HepG2 (cell line): ENCODE measurements around the gene SRD5A3. TPM values are rescaled to one million over a fixed set of nuclear protein-coding genes. Genes with fewer than 3 reads are reported as not detected.

ENCODE experiments used
- AHR ChIP-seq: IDR thresholded peaks from 2 replicates; pipeline ENCODE4 v1.6.1; 2018; ENCODE audit warnings: missing genetic modification reagents, missing compliant biosample characterization
- BRF2 ChIP-seq: sonication (generic); formaldehyde crosslinking; IDR thresholded peaks from 2 replicates; pipeline ENCODE4 v1.8.1; 2022; ENCODE audit warnings: mild to moderate bottlenecking, missing genetic modification reagents
- MAFG ChIP-seq: sonication (generic); formaldehyde crosslinking; IDR thresholded peaks from 2 replicates; pipeline ENCODE4 v1.5.1; 2020; ENCODE audit warnings: mild to moderate bottlenecking, missing genetic modification reagents
- PAX8 ChIP-seq: sonication (generic); formaldehyde crosslinking; IDR thresholded peaks from 2 replicates; pipeline ENCODE4 v1.8.0; 2022; ENCODE audit warnings: mild to moderate bottlenecking, missing genetic modification reagents, borderline replicate concordance
- POGK ChIP-seq: sonication (generic); formaldehyde crosslinking; conservative IDR thresholded peaks from 2 replicates; pipeline ENCODE4 v1.8.0; 2022; ENCODE audit warnings: mild to moderate bottlenecking, moderate library complexity, missing genetic modification reagents
- REST ChIP-seq, 2 experiments: IDR thresholded peaks; 2 replicates each; pipeline ENCODE4 v1.6.1; 2011 to 2012; ENCODE audit warnings: low read length in 2 of 2, borderline replicate concordance in 1 of 2, low read depth in 1 of 2, mild to moderate bottlenecking in 1 of 2, moderate library complexity in 1 of 2
- TERF1 ChIP-seq: sonication (generic); formaldehyde crosslinking; IDR thresholded peaks from 2 replicates; pipeline ENCODE4 v1.8.0; 2022; ENCODE audit warnings: mild to moderate bottlenecking, missing genetic modification reagents, moderate library complexity
- UBTF ChIP-seq: sonication (generic); formaldehyde crosslinking; IDR thresholded peaks from 2 replicates; pipeline ENCODE4 v1.4.0; 2020; ENCODE audit warnings: mild to moderate bottlenecking, missing genetic modification reagents
- ZBTB46 ChIP-seq: sonication (generic); formaldehyde crosslinking; IDR thresholded peaks from 2 replicates; pipeline ENCODE4 v1.4.0; 2020; ENCODE audit warnings: mild to moderate bottlenecking, missing genetic modification reagents, borderline replicate concordance
- ZFP91 ChIP-seq: sonication (generic); formaldehyde crosslinking; IDR thresholded peaks from 2 replicates; pipeline ENCODE4 v1.9.0; 2022; ENCODE audit warnings: missing genetic modification reagents, mild to moderate bottlenecking, borderline replicate concordance
- ZNF274 ChIP-seq: sonication (generic); formaldehyde crosslinking; IDR thresholded peaks from 2 replicates; pipeline ENCODE4 v1.5.1; 2020; ENCODE audit warnings: mild to moderate bottlenecking, missing genetic modification reagents
- ZNF30 ChIP-seq: sonication (generic); formaldehyde crosslinking; IDR thresholded peaks from 2 replicates; pipeline ENCODE4 v1.5.0; 2020; ENCODE audit warnings: mild to moderate bottlenecking, missing genetic modification reagents
- ZNF792 ChIP-seq: IDR thresholded peaks from 2 replicates; pipeline ENCODE4 v1.6.1; 2016
- polyA plus RNA-seq, 8 experiments: library from polyadenylated mRNA; depleted of rRNA in 3 of 8; stranded (reverse) in 7 of 8; unstranded in 1 of 8; fragments of >200 nt; fragmentation: Illumina TruSeq in 4 of 8; extraction: Trizol in 4 of 8; gene quantifications; 2 replicates each; pipeline versions ENCODE4 v1.2.1 to v1.2.3, GENCODE V29; 2011 to 2016; ENCODE audit warnings: low read depth in 4 of 8, missing spikeins in 1 of 8, mixed read lengths in 1 of 8; ENCODE audit not compliant: insufficient read depth in 1 of 8
- total RNA-seq, 5 experiments: library from RNA; depleted of rRNA; stranded (reverse); fragments of >200 nt; fragmentation: Illumina TruSeq; extraction: Trizol; gene quantifications; 2 replicates each; pipeline ENCODE4 v1.2.3, GENCODE V29; 2016; ENCODE audit warnings: low read depth in 1 of 5

Gene SRD5A3
- total and polyA plus RNA-seq, 2 of the 13 experiments (the other 11 are each of a cell fraction or from before 2014, with no cell fraction given), result 12.4 to 18.4 TPM

GRCh38 chr4:55395529-55396307, 49.7 kb downstream of the SRD5A3 start, which contains the start of gene TMEM165 (continued):
- TF ChIP-seq TERF1 (CRISPR knock-in tag), result no peak
- TF ChIP-seq PAX8 (CRISPR knock-in tag), result no peak
- TF ChIP-seq ZNF30, result 0 out of 2 replicates have a peak, but pooled peaks have one; percentile 38
- TF ChIP-seq MAFG (CRISPR knock-in tag), result no peak
- peak; percentile 76; the same call in 1 of the 2 replicates for TF ChIP-seq ZNF274
- no peak; the same call in 1 of the 2 replicates for TF ChIP-seq ZNF792 (CRISPR knock-in tag)
- TF ChIP-seq AHR (CRISPR knock-in tag), result no peak
- TF ChIP-seq REST (IDR thresholded peaks at IDR 0.05; ENCODE audit: borderline replicate concordance in 1 of 2, low read depth in 1 of 2, low read length in 2 of 2), result peak in 1 of 2 experiments; percentile 60; a peak in 1 of 4 replicates
- no peak for TF ChIP-seq BRF2
- TF ChIP-seq UBTF (CRISPR knock-in tag), result peak; percentile 98
- 0 out of 2 replicates have a peak, but pooled peaks have one; percentile 83 for TF ChIP-seq ZBTB46 (CRISPR knock-in tag)
- TF ChIP-seq POGK (CRISPR knock-in tag), result peak; percentile 52; the same call in 1 of the 2 replicates
- peak; percentile 75 for TF ChIP-seq ZFP91
